Stimulated activated CD4-positive, alpha-beta T cell treated with anti-CD3 and anti-CD28 coated beads, Interleukin-12 subunit alpha, Interleukin-12 subunit beta, amount 100 ng/mL, for 48 hours (primary cell): ENCODE results near the gene CDK15.
"Not testable (repeated sequence)": the region's sequence is repeated elsewhere in the genome, so short reads cannot be mapped to it uniquely, and the experiment has no call there.

ENCODE experiments used
- DNase-seq, 3 donors: peaks; one replicate each; pipeline ENCODE4 v3.0.0-alpha.2; 2020; ENCODE audit warnings: low read depth in 2 of 3, low spot score in 1 of 3

CDK15 gene

DNA sequence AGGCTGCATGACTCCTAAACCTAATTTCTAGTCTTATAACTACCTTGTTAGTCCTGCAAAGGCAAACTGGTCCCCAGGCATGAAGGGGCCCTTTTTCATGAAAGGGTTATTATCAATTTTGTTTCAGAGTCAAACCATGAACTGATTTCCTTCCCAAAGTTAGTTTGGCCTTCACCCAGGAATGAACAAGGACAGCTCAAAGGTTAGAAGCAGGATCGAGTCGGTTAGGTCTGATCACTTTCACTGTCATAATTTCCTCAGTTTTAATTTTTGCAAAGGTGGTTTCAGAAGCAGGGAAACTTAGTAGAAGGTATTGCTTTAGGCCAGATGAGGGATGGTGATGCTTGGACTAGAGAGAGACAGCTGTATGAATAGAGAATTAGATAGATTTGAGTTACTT, 16.9 kb upstream of the CDK15 start:
- no peak for DNase-seq

- no peak for DNase-seq
These were observed 16.0 kb upstream of the CDK15 start for GRCh38 chr2:201790291-201790690.

DNA sequence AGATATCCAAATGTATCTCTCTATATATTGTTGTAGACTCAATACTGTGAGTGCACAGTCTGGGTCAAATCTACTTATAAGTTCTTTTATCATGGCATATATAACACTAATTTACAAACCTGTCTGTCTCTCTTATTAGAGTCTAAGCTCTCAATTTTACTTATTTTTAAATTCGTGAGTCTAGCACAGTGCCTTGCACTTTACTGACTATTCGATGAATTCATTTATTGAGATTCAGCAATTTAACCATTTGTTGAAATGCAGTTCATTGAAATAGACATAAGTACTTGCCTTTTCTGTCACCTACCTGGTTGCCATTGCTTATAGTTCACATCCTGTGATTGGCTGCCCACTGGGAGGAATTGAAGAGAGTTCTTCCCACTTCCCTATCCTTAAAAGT, 15.3 kb upstream of the CDK15 start:
- no peak for DNase-seq

DNA sequence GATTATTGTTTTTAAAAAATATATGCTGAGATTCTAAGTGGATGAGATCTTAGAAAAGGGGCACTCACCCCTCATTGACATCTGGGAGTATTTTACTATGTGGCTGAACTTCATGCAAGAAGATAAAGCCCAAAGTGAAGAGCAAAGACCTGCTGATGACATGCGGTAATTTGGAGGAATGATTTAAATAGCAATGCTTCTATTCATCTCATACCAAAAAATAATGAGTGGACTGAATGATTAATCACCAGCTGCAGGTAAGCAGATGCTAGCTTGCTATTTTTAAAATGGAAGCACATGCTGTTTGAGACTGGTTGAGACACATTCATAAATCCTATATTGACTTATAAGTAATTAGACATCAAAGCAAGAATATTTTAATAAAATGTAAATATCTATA, 12.7 kb upstream of the CDK15 start:
- no peak for DNase-seq

- DNase-seq: no peak
These were observed 12.0 kb upstream of the CDK15 start for GRCh38 chr2:201794294-201794693.

DNA sequence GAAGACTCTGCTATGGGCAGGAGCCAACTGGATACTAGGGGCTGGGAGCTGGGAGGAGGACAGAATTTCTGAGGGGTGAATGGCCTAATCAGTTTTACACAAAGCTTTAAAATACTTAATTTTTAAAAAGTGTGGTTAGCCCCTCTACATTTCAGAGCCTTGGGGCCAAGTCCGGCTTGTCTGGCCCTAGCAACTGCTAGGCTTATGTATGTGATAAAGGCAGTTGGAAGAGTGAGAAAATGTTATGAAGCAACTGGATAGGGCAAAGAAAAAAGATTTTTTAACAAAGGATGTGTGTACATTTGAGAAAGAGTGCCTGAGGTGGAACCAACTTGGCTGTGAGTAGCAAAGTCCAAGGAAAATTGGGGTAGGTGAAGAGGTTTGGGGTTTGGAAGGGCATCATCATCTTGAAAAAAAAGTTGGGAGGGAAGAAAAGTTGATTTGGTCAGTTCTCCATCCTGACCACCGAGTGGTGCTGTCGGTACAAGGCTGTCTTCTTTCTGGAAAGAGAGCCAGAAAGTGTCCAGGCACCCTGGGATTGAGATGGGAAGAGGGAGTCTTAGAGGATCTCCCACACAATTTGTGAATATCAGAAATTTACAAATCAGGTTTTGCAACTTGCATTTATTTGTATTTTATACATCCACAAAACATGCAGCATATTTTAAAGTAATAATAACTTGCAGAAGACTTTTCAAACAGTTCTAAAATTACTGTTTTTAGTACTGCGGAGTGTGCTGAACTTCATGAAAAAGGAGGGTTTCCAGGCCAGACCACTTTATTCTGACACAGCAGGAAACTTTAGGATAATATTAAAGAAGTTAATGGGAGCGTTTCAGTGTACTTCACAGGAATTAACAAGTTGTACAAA, 10.5 kb upstream of the CDK15 start:
- DNase-seq: no peak

DNA sequence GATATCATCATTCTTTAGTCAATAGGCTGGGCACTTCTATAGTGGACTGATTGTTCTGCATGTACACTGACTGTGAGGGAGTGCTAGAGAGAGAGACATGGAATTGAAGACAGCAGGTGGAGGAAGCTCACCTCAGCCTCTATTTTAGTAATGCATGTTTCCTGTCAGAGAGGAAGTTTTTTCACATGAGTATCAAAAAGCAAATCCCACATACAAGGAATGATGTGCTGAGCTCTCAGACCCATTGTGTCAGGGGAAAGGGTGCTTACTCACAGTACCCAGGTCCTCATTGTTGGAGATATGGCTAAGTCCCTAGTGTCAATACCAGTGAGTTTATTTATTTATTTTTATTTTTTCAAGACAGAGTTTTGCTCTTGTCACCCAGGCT, 9.9 kb upstream of the CDK15 start:
- no peak for DNase-seq

DNA sequence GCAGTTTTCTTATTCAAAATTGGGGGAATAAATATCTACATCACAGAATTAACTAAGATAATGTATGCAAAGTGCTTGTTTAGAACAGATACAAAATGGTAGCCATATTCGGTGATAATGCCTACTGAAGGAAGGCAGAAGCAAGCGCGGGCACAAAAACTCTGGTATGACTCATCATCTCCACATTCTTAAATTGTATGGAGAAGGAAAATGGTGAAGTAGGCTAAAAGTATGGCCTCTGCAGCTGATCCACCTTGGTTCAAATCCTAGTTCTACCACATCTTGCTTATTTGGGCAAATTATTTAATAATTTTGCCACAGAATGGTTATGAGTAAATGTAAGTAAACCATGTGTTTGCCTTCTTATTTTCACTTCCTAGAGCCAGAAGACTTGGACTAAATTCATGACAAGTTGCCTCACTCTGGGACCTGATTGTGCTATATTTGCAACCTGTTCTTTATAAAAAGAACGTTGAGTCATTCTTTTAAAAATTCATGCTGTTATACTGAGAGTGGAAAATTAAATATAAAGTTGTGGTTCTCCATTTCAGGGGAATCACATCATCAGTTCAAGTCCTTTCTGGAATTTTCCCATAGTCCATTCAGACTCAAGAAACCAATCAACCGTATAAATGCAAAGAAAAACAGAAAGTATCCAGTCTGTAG, 9.0 kb upstream of the CDK15 start:
- no peak for DNase-seq

- no peak for DNase-seq
These were observed 8.0 kb upstream of the CDK15 start for GRCh38 chr2:201798252-201798913.

DNA sequence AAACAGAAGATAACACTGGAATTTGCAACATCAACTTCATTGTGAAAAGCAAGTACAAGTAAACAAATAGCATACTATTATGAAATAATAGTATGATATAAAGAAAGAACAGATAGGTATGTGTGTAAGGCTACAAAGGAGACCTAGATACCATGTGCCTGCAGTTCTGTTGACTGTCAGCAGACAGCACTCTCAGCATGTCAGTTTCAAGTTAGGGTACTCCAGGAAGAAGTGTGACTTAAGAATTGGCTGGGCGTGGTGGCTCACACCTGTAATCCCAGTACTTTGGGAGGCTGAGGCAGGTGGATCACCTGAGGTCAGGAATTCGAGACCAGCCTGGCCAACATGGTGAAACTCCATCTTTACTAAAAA, 7.4 kb upstream of the CDK15 start:
- DNase-seq: not testable (repeated sequence)

GRCh38 chr2:201807452-201807999, 1.2 kb downstream of the CDK15 start:
- DNase-seq: no peak

- DNase-seq: no peak
These were observed 1.7 kb downstream of the CDK15 start for GRCh38 chr2:201808027-201808426.

GRCh38 chr2:201809633-201810032, 3.3 kb downstream of the CDK15 start:
- no peak for DNase-seq

- DNase-seq: not testable (repeated sequence)
These were observed 4.3 kb downstream of the CDK15 start for GRCh38 chr2:201810604-201811003.

DNA sequence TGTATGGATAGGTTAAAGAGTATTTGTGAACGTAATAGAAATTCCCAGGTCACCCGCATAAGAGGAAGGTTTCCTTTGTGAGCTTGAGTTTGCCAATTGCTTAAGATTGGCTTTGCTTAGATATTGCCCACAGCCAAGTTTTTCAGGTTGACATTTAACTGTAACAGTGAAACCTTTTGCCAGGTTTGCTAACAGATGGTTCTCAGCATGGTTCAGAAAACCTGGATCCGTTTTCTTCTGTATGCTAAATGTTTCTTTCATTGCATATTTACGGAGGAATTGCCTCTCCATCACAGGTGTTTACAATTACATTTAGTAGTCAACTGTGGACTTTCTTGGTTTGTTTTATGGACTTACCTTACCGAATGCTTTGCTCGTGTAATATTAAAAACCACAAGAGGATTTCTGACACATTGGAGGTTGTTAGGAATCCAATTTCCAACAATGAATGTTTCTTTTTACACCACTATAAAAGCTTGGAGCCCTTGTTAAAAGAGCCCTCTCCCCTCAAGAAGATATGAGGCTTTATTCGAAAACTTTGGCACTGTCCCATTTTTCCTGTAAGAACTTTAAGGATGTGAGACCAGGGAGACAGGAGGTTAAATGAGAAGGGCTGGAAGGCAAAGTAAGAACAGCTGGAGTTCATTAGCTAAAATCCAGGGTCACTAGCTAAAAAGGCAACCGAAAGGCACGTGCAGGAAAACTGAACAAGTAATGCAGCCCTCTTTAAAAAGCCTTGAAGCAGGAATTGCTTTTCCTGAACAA, 7.8 kb downstream of the CDK15 start:
- DNase-seq: no peak

- no peak for DNase-seq
These were observed 10.6 kb downstream of the CDK15 start for GRCh38 chr2:201816657-201817575.

DNA sequence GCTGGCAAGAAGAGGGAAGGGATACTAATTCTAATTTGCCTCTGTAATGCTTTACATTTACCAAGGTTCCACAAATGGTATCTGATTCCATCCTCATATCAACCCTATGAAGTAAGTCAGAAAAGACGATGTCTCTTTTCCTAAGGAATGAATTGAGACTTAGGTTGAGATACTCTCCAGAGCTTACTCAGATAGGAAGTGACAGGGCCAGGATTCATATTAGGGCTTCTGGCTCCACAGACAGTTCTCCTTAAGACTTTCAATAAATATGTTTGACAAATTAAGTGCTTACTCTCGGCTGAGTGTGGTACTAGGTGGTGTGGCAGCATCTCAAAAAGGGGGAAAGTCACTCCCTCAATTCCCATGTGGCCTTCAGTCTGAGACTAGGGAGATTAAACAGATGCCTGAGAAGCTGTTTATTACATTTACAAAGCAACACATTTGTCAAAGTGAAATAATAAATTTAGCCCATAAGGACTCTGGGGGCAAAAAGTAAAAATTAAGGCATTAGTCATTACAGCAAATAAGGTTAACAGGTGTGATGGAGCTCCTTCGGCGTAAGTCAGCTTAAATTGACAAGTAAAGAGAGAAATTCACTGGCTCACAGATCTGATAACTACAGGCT, 14.2 kb downstream of the CDK15 start:
- no peak for DNase-seq

- DNase-seq: no peak
These were observed 14.7 kb downstream of the CDK15 start for GRCh38 chr2:201821080-201821479.

- no peak for DNase-seq
These were observed 17.9 kb downstream of the CDK15 start for GRCh38 chr2:201824212-201824611.

GRCh38 chr2:201827621-201828020, 21.3 kb downstream of the CDK15 start:
- no peak for DNase-seq
